GM19438 (cell line): ENCODE measurements around the gene NOL9.
A peak's percentile ranks its signal among the peaks of the same experiment; 100 is the strongest.

Experiments used
- ATAC-seq: cut with Tn5 transposase; IDR thresholded peaks from one replicate; pipeline ENCODE4 v1.9.1; 2021; ENCODE audit warnings: low read depth; ENCODE audit not compliant: unreplicated experiment

Gene NOL9

DNA sequence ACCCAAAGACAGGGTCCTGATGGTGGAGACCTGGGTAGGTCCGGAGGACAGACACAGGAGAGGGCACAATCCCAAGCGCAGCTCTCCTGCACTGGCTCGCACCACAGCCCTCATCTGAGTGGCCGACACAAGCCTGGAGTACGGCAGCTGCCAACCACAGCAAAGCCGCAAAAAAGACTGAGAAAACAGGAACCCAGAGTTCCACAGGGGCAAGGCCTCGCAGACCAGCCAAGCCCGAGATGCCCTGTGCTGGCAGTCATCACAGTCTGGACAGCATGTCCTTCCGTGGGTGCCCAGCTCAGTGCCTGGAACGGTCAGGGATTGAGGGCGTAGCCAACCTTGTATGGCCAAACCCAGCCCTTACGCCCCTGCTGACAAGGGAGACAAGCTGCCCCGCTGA, 36.9 kb upstream of the NOL9 start:
- no peak for ATAC-seq

DNA sequence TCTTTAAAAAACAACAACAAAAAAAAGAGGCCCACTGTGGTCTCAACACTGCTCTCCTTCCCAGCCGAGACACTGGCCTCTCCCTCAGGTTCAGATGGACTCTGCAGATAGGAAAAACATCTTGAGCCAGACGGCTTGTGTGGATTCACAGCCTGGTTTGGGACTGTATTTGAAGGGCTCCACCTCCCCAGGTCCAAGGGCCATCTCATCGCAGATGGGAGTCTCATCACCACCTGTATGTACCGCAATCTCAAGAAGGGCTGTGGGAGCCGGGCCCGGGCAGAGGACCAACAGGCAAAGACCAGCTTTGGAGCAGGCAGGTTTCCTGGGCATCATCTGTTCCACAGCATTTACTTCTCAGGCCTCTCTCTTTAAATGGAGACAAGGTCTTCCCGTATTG, 35.7 kb upstream of the NOL9 start:
- ATAC-seq, result no peak

GRCh38 chr1:6588893-6589520, 34.7 kb upstream of the NOL9 start:
- no peak for ATAC-seq

- no peak for ATAC-seq
Observed at GRCh38 chr1:6588128-6588892, 34.0 kb upstream of the NOL9 start.

DNA sequence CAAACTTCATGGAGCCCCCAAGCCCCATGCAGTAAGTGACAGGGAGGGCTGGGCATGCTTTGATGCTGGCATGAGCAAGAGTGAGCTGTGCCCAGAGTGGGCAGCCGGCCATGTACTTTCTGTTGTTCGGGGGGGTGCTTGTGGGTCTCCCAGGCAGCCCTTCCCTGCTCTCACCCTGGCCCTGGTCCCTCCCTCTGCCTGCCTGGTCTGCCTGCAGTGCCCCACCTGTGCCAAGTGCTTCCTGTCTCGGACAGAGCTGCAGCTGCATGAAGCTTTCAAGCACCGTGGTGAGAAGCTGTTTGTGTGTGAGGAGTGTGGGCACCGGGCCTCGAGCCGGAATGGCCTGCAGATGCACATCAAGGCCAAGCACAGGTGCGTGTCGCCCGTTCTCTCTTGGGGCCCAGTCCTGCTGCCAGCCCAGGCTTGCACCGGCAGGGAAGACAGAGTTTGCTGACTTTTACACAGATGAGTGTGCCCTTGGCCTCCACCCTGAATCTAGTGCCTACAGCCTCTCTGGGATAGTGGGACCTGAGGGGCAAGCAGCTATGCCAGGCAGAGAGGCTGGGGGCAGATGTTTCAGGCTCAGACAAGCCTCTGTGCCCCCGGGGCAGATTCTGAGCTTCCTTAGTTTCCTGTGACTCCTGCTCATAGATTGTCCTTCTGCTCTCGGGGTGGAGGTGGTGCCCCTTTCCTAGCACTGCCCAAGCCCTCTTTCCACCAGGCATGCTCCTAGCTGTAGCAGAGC, 33.1 kb upstream of the NOL9 start:
- ATAC-seq, result no peak

DNA sequence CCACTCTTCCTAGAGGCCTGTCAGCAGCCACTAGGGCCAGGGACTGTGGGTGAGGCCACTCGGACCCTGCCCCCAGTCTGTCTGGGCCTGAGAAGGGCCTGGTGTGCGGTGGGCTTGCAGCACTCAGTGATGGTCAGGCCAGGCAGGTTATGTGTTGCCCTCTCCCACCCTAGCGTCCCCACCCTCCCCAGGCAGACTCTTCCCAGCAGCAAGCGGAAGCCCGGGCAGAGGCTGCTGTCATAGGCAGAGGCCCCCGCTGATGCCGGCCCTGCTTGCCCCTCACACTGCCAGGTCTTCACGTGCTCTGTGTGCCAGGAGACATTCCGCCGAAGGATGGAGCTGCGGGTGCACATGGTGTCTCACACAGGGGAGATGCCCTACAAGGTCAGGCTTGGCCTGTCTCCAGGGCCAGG, 32.1 kb upstream of the NOL9 start:
- ATAC-seq, result no peak

DNA sequence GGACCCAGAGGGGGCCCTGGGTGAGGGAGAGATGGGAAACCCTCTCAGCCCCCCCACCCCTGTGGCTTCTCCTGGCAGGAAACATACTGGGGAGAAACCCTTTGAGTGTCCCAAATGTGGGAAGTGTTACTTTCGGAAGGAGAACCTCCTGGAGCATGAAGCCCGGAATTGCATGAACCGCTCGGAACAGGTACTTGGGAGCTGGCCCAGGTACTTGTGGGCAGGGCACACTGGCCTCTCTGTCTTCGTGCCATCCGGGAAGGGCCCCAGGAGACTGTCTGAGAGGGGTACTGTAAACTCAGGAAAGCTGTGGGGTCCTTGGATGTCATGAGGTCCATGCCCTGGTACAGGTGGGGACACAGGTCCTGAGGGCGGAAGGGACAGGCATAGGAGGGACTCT, 31.5 kb upstream of the NOL9 start:
- ATAC-seq, result no peak

GRCh38 chr1:6585081-6585722, 30.9 kb upstream of the NOL9 start:
- ATAC-seq, result no peak

- no peak for ATAC-seq
Observed at GRCh38 chr1:6584126-6585080, 30.1 kb upstream of the NOL9 start.

DNA sequence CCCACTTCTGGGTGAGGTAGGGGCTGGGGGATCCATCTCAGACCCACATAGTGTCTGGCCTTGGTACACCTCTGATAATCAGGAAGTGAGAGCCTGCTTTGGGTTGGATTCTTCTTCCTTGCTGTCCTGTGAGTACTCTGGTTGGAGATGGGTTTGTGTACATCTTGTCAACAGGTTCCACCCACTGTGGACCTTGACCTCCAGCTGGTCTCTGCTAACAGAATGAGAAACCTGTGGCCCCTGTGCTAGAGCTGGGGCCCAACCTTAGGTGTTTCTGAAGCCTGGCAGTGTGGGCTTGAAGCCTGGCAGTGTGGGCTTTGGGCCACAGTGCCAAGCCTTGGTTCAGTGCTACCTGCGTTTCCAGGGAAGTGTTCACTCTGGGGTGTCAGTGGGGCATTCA, 28.1 kb upstream of the NOL9 start:
- ATAC-seq, result no peak

DNA sequence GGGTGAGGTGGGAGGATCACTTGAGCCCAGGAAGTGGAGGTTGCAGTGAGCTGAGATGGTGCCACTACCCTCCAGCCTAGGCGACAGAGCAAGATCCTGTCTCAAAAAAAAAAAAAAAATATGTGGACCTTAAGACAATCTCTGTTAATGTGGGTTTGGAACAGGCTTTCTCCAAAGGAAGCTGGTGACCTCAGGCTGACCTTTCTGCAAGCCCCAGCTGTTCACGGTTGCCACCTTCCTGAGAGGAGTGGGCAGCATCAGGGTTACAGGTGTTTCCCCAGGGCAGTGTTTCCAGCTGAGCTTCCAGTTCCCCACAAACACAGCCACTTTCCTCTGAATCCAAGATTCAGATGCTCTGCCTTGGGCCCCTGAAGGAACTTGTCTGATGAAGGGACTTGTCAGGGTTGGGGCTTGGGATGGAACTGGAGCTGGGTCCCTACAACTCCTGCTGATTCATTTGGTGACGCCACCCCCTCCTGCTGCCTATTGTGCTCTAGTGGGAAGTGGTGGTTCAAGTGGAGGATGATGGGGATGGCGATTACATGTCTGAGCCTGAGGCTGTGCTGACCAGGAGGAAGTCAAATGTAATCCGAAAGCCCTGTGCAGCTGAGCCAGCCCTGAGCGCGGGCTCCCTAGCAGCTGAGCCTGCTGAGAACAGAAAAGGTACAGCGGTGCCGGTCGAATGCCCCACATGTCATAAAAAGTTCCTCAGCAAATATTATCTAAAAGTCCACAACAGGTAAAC, 27.4 kb upstream of the NOL9 start:
- no peak for ATAC-seq

DNA sequence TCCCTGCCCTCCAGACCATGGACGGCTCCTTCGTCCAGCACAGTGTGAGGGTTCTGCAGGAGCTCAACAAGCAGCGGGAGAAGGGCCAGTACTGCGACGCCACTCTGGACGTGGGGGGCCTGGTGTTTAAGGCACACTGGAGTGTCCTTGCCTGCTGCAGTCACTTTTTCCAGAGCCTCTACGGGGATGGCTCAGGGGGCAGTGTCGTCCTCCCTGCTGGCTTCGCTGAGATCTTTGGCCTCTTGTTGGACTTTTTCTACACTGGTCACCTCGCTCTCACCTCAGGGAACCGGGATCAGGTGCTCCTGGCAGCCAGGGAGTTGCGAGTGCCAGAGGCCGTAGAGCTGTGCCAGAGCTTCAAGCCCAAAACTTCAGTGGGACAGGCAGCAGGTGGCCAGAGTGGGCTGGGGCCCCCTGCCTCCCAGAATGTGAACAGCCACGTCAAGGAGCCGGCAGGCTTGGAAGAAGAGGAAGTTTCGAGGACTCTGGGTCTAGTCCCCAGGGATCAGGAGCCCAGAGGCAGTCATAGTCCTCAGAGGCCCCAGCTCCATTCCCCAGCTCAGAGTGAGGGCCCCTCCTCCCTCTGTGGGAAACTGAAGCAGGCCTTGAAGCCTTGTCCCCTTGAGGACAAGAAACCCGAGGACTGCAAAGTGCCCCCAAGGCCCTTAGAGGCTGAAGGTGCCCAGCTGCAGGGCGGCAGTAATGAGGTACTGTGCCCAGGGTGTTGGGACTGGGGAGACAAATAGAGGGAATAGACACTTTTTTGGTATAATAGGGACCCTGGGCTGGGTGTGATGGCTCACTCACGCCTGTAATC, 26.5 kb upstream of the NOL9 start:
- ATAC-seq, result no peak

- ATAC-seq, result no peak
Observed at GRCh38 chr1:6580119-6580592, 25.8 kb upstream of the NOL9 start.

DNA sequence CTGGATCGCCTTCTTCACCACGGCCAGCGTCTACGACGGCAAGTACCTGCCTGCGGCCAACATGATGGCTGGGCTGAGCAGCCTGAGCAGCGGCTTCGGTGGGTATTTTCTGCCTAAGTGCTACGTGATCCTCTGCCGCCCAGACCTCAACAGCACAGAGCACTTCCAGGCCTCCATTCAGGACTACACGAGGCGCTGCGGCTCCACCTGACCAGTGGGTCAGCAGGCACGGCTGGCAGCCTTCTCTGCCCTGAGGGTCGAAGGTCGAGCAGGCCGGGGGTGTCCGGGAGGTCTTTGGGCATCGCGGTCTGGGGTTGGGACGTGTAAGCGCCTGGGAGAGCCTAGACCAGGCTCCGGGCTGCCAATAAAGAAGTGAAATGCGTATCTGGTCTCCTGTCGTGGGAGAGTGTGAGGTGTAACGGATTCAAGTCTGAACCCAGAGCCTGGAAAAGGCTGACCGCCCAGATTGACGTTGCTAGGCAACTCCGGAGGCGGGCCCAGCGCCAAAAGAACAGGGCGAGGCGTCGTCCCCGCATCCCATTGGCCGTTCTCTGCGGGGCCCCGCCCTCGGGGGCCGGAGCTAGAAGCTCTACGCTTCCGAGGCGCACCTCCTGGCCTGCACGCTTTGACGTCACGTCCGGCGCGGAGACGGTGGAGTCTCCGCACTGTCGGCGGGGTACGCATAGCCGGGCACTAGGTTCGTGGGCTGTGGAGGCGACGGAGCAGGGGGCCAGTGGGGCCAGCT, 25.2 kb upstream of the NOL9 start, which contains the start of gene ZBTB48:
ZBTB48 (plus strand) TSS at position 621 of the 745 bp plus-strand sequence. CDS start 616 bp downstream, outside the sequence.
- peak; percentile 91 for ATAC-seq

GRCh38 chr1:6578624-6579373, 24.5 kb upstream of the NOL9 start:
- no peak for ATAC-seq

DNA sequence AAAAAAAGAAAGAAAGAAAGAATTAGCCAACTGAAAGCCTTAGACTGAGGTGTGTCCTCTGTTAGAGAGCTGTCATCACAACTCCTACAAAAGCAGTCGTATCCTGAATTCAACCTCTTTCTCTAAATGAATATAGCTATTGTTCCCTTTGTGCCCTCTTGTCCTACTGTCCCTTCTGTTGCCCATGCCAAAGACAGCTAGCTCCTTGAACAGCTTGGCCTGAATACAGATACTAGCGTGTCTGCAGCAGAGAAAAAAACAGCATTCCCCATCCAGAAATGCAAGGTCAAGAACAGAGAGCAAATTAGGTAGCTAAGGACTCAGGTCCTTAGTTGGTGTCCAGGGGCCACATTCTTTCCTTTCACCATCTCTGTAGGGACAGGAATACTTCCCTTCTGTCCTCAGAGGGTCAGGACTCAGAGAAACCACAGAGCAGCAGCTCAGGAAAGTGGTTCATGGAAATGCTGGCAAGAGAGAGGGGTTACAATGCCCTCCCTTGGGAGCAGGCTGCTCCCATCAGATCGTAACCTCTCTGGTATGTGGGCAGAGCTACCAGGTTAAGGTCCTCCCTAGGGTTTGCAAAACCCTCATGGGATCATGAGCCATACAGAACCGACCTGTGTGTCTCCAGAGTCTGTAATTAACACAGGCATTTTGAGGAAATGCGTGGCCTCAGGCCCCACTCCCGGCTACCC, 23.7 kb upstream of the NOL9 start:
- no peak for ATAC-seq
